Measurements from ENCODE around the gene MIA.
"Not testable (repeated sequence)": the region's sequence is repeated elsewhere in the genome, so short reads cannot be mapped to it uniquely, and the experiment has no call there.

Gene MIA

DNA sequence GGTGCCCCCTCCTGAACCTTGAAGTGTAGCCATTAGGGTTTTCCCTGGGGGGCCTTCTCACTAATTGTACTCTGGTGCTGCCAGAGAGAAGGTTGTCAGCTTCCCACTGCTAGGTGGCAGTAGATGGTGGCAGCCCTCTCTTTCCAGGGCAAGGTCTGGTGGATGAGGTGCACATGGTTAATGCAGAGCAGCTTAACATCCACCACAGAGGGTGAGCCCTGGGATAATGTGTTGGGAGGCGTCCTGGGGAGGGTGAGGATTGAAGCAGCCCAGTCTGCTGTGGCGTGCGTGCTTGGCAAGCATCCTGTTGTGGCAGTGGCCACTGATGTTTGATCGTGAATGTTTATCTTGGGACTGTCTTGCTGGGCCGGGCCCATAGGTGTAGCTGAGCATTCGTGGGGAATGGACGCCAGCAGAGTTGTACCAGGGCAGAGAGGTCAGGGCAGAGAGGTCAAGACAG is 29.5 kb downstream of the MIA start:
- DNase-seq, result no peak

DNA sequence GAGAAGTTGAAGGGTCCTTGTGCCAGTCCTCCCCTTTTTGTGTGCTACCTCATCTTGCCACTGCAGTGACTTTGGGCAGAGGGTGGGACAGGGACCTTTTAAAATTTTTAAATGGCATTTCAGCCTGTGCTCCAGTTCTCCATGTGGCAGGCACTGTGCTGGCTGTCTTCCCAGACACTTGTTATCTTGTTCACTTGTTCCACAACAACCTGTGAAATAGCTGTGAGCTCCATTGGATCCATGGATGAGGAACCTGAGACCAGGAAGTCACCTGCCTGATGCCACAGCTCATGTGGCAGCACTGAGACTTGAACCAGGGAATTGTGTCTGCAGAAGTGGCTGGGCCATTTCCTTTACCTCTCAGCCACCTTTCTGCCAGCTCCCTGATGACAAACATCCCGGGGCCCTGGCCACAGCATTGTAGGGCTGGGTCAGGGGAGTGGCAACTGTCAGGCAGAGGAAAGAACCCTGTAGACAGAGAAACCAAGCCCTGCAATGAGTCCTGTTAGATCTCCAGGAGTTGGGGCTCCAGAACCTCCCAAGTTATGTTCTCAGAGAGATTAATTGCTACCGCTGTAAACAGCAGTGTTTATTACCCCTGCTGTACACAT is 30.0 kb downstream of the MIA start:
- no peak for DNase-seq

DNA sequence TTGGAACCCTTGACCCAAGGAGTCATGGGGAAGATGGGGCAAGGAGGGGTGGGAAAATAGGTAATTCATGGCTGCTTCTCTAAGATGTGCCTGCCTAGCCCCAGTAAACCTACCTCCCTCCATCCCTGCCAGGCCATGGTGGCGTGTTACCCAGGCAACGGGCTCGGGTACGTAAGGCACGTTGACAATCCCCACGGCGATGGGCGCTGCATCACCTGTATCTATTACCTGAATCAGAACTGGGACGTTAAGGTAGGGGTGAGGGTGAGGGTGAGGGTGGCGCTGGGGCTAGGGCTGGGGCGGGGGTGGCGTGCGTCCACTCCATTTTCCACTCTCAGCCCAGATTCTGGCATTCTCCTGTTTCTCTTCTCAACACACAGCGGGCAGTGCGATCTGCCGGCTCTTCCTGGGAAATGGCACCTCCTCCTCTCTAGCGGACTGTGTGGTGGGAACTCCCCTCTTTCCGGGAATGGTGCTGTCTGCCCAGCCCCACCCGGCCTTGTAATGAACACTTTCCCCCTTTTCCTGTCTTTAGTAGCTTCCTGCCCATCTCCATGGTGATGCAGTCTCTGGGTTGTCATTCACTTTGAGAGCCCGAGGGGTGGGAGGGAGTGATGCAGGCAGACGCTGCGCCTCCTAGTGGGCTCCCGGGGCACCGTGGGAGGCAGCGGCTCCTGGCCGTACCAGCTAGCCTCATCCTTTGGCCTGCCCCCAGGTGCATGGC is 31.3 kb downstream of the MIA start:
- DNase-seq, result peak; percentile 70

DNA sequence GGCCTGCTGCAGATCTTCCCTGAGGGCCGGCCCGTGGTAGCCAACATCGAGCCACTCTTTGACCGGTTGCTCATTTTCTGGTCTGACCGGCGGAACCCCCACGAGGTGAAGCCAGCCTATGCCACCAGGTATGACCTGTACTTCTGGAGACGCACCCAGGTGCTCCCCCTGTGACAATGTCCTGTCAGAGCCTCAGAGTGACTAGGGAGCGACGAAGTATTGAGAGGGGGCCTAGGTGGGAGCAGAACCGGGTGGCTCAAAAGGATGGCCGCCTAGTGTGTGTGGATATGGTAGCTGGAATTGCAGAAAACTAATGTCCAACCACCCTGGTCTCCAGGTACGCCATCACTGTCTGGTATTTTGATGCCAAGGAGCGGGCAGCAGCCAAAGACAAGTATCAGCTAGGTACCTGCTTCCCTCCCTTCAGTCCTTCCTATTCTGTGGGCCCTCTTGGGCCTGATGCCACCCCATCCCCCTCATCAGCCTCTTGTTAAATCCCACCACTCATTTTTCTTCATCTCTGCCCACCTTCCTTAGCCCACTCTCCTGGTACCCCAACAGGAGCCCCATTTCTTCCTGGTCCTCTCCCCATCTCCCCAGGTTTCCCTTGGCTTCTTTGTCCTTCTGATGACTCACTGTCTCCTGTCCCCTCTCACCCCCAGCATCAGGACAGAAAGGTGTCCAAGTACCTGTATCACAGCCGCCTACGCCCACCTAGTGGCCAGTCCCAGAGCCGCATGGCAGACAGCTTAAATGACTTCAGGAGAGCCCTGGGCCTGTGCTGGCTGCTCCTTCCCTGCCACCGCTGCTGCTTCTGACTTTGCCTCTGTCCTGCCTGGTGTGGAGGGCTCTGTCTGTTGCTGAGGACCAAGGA is 32.1 kb downstream of the MIA start:
- peak; percentile 88 for DNase-seq

DNA sequence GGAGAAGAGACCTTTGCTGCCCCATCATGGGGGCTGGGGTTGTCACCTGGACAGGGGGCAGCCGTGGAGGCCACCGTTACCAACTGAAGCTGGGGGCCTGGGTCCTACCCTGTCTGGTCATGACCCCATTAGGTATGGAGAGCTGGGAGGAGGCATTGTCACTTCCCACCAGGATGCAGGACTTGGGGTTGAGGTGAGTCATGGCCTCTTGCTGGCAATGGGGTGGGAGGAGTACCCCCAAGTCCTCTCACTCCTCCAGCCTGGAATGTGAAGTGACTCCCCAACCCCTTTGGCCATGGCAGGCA is 32.7 kb downstream of the MIA start:
- no peak for DNase-seq

DNA sequence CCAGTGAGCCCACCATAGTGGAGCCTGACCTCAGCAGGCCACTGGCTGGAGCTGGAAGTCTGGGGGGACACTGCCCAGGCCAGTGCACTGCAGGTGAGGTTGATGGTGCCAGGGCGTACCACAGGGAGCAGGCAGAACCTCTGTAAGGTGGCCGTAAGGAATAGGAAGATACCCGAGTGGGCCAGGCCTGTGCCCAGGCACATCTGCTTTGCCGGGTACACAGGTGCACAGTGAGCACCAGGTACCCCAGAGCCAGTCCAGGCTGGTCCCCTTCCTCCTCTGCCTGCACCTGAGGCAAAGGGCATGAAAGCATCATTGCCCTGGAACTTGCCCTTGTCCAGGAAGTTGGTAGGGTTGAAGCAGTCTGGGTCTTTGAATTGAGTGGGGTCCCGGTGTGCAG is 33.2 kb downstream of the MIA start:
- no peak for DNase-seq

DNA sequence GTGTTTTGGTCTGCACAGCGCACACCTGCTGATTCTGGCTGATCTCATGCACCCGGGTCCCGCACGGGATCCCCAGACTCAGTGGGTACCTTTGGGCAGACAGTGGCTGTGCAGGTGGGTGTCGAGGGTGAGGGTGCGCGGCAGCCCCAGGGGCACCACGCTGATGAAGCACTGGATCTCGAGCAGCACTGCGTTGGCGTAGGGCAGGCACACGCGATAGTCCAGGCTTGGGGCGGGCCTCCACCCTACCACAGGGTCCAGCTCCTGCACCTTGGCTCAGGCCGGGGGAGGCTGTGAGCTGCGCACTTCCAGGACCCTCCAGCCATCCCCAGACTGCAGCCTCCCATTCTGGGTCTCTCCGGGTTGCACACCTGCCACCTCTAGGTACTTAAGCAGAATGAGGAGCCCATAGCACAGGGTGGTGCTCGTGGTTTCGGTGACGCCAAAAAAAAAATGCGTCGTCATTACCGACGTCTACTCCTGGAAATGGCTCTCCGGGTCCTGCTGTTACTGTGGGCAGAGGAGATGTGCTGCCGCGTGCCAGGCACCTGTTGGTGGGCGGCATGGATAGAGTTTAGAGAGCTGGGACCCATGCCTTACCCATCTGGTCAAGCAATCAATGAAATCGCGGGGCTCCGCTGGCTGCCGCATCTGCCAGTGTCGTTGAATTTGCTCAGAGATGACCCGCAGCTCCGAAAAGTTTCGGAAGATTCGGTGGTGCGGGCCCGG is 34.2 kb downstream of the MIA start:
- DNase-seq, result no peak

DNA sequence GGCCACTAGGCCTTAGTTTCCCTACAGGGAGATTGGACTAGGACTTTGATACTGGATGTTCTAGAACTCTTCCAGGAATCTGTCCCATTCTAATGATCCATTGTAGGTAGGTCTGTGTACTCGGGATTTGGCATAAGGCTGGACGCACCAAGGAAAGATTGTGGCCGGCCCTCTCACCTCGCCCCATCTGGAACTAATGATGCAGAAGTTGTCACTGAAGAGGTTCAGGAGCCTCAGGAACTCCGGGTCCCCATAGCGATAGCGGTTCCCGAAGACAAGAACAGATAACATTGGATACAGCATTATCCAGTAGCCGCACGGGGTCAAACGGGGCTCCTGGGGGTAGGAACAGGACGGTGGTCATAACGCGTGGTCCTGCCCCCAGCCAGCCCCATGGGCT is 34.8 kb downstream of the MIA start:
- peak; percentile 36 for DNase-seq

DNA sequence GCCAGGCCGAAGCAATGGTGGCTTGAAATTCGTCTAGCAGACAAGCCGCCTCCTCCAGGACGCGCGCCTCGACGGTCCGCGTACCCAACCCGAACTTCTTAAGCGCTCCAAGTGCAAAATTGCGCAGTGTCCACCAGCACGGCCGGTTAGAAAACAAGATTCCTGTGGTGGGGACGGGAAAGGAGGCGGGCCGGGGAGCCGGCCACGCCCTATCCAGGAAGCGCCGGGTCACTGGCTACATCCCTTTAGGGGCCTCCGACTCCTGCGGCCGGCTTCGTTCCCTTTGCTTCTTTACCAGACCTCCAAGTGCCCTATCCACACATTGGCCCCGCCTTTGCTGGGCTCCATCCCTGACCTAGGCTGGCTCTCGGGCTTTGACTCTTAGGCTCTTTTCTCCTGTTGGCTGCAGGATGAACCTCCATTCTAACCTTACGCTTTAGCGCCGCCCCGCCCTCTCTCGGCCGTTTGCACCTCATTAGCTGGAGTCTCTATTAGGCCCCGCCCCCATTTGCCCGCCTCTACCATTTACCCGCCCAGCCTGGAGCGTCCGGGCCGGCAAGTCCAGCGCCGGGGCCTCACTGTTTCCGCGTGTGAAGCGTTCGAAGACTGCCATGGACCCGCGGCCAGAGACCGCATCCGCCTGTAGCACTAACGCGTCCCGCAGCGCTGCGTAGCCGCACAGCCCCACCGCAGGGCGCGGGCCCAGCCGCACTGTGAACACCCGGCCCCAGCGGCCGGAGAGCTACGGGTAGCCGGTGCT is 35.5 kb downstream of the MIA start:
- peak; percentile 93 for DNase-seq

DNA sequence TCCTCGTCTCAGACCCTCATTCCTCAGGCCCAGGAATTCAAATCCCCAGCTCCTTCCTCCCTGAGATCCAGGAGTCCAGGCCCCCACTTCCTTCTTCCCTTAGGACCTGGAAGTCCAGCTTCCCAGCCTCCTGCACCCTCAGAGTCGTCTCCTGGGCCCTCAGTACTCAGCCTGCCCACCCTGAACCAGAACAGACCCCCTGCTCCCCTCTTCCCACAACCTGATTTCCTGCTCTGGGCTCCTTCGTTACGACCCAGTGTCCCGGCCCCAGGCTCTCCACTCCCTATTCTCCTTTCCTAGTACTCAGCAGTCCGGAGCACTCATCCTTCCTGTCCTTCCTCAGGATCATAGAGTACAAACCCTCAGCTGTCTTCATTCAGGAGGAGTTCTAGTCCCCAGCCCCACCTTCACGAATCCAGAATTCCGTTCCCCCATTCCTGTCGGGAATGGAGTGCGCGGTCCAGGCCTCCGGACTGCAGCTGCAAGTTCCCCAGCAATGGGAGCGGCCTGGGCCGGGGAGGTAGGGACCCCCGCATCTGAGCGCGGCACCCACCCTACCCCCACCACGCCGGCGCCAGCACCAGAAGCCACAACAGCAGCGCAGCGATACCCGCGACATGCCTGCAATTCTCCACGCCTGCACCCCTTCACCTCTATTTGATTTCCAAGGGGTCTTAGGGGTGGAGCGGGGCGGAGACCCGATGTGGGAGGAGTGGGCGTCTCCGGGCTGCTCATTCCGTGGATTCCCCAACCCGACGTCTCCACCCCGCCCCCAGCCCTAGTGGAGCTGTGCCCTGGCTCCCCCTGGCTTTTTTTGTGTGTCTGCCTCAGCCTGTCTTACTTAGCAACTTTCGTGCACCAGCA is 36.4 kb downstream of the MIA start:
- peak; percentile 47 for DNase-seq

DNA sequence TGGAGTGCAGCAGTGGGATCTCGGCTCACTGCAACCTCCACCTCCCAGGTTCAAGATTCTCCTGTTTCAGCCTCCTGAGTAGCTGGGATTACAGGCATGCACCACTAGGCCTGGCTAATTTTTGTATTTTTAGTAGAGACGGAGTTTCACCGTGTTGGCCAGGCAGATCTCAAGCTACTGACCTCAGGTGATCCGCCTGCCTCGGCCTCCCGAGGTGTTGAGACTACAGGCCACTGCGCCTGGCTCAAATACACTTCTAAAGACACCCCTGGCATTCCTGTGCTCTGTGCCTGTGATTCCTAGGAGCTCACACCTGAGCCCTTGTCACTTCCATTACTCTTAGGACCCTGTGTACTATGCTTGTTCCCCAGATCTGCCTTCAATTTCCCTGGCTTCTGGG is 37.2 kb downstream of the MIA start:
- not testable (repeated sequence) for DNase-seq

DNA sequence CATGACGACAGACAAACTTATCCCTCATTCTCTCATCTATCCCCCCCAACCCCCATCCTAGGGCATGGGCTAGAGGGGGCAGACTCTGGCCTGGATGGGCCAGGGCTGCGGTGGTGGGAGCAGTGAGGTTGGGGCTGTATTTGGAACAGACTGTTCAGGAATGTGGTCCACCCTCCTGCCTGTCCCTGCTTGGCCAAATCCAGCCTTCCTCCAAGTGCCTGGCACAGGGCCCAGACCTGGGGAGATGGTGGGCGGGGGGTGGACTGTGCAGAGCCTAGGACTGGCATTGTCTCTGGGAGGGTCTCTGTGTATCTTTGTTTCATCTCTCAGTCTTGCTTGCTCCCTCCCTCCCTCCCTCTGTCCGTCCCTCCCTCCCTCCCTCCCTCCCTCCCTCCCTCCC is 37.9 kb downstream of the MIA start:
- no peak for DNase-seq

DNA sequence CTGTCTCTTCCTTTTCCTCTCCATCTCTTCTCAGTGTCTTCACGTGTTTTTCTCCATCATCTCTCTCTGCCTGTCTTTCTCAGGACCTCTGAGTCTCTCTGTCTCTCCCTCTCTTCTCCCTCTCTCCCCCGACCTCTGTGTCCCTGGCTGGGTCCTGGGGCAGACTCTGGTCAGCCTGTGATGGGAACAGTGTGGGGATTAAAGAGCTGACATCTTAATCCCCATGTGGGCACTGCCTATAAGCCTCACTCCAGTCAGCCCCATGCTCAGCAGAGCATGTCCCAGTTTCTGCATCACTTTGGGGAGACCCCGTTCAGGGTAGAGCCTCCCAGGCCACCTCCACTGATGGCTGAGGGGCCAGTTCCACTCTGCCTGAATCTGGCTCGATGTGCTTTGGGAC is 39.9 kb downstream of the MIA start:
- DNase-seq, result no peak

DNA sequence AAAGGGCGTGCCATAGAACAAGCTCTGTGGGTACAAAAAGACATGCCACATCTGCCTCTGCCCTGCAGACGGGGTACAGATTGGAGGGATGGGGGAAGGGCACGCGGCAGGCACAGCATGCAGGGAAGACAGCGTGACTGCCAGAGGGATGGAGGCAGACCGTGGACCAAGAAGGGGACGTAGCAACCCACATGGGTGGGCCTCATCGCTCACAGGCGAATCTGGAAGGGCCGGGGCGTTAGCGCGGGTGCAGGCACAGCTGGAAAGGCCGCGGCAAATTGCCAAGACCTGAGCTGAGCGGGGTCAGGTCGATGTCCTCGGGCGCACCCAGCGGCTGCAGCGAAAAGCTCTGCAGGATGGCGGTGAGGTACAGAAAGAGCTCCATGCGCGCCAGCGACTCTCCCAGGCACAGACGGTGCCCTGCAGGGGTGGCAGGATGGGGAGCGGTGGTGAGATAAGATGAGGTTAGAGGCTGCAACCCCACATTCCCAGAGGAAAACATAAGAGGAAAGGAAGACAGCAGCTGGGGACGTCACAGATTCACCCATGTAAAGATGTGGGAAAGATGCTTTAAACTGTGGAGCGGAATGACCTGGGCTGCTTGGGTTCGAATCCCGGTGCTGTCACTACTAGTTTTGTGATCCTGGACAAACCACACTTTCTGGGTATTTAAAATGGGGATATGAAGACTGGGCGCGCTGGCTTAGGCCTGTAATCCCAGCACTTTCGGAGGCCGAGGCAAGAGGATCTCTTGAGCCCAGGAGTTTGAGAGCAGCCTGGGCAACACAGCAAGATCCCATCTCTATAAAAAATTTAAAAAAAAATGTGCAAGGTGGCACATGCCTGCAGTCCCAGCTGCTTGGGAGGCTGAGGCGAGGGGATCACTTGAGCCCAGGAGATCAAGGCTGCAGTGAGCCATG is 43.4 kb downstream of the MIA start:
- DNase-seq, result peak; percentile 82

DNA sequence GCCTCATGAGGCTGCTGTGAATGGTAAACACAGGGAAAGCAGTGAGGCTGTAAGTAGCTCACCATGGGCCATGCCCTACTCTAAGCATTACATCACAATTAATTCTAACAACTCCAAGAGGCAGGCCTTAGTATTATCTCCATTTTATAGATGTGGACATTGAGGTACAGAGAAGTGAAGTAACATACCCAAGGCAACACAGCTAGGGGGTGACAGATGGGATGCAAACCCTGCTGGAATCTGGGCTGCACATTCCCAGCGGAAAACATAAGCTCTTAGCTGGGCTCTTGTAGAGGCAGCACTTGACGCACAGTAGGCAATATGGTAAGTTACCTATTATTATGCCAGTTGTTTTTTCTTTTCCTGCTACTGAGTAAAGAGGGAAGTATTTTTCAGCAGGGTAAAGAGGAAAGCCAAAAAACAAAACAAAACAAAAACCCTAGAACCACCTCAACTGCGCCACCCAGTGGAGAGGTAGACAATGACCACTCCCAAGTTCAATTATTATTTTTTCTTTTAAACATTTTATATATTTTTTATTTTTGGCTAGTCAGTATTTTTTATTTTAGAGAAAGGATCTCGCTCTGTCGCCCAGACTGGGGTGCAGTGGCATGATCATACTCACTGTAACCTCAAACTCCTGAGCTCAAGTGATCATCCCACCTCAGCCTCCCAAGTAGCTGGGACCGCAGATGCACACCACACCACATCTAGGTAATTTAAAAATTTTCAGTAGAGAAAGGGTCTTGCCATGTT is 44.3 kb downstream of the MIA start:
- peak; percentile 52 for DNase-seq

DNA sequence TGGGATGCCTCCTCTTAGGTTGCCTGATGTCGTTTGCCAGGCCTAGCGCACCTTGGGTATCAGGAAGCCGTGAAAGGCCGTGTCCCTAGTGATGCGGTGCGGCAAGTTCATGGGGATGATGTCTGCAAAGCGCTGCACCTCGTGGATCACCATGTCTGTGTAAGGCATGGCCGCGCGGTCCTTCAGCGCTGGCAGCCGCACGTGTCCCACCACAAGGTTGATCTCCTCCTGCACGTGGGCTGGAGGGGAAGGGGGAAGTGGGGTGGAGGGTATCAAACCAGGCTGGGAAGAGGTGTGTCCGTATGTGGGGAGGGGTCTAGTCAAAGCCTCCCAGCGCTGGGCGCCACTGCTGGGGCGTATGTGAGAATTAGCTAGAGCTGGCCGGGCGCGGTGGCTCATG is 46.8 kb downstream of the MIA start:
- no peak for DNase-seq

DNA sequence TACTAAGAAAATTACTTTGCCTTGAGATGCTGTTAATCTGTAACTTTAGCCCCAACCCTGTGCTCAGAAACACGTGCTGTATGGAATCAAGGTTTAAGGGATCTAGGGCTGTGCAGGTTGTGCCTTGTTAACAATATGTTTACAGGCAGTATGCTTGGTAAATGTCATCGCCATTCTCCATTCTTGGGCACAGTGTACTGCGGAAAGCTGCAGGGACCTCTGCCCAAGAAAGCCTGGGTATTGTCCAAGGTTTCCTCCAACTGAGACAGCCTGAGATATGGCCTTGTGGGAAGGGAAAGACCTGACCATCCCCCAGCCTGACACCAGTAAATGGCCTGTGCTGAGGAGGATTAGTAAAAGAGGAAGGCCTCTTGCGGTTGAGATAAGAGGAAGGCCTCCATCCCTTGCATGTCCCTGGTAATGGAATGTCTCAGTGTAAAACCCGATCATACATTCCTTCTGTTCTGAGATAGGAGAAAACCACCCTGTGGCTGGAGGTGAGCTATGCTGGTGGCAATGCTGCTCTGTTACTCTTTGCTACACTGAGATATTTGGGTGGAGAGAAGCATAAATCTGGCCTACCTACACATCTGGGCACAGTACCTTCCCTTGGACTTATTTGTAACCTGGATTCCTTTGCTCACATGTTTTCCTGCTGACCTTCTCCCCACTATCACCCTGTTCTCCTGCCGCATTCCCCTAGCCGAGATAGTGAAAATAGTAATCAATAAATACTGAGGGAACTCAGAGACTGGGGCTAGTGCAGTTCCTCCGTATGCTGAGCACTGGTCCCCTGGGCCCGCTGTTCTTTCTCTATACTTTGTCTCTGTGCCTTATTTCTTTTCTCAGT is 47.6 kb downstream of the MIA start:
- not testable (repeated sequence) for DNase-seq

DNA sequence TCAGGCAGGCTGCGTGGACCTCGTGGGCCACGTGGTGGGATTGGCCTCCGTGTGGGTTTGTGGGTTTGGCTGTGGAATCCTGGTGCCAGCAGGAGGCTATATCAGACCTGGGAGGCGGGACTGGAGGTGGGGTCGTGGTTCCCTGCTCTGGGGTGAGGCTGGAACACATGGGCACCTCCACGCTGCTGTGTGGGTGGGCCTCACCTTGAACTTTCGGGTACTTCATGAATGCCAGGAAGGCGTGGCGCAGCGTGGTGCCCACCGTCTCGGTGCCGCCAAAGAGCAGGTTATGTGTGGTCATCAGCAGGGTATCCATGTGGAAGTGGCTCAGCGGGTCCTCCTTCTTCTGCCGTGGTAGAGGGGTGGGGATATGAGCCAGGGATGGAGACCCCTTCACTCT is 49.6 kb downstream of the MIA start:
- not testable (repeated sequence) for DNase-seq
